RPMI8226 (cell line): ENCODE measurements around the gene DROSHA.
"Not testable (repeated sequence)": the region's sequence is repeated elsewhere in the genome, so short reads cannot be mapped to it uniquely, and the experiment has no call there.

Experiments
- DNase-seq: peaks from one replicate; pipeline ENCODE4 v3.0.0-alpha.2; 2015

DROSHA gene, protein sequence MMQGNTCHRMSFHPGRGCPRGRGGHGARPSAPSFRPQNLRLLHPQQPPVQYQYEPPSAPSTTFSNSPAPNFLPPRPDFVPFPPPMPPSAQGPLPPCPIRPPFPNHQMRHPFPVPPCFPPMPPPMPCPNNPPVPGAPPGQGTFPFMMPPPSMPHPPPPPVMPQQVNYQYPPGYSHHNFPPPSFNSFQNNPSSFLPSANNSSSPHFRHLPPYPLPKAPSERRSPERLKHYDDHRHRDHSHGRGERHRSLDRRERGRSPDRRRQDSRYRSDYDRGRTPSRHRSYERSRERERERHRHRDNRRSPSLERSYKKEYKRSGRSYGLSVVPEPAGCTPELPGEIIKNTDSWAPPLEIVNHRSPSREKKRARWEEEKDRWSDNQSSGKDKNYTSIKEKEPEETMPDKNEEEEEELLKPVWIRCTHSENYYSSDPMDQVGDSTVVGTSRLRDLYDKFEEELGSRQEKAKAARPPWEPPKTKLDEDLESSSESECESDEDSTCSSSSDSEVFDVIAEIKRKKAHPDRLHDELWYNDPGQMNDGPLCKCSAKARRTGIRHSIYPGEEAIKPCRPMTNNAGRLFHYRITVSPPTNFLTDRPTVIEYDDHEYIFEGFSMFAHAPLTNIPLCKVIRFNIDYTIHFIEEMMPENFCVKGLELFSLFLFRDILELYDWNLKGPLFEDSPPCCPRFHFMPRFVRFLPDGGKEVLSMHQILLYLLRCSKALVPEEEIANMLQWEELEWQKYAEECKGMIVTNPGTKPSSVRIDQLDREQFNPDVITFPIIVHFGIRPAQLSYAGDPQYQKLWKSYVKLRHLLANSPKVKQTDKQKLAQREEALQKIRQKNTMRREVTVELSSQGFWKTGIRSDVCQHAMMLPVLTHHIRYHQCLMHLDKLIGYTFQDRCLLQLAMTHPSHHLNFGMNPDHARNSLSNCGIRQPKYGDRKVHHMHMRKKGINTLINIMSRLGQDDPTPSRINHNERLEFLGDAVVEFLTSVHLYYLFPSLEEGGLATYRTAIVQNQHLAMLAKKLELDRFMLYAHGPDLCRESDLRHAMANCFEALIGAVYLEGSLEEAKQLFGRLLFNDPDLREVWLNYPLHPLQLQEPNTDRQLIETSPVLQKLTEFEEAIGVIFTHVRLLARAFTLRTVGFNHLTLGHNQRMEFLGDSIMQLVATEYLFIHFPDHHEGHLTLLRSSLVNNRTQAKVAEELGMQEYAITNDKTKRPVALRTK (N-terminal part only)

DNA sequence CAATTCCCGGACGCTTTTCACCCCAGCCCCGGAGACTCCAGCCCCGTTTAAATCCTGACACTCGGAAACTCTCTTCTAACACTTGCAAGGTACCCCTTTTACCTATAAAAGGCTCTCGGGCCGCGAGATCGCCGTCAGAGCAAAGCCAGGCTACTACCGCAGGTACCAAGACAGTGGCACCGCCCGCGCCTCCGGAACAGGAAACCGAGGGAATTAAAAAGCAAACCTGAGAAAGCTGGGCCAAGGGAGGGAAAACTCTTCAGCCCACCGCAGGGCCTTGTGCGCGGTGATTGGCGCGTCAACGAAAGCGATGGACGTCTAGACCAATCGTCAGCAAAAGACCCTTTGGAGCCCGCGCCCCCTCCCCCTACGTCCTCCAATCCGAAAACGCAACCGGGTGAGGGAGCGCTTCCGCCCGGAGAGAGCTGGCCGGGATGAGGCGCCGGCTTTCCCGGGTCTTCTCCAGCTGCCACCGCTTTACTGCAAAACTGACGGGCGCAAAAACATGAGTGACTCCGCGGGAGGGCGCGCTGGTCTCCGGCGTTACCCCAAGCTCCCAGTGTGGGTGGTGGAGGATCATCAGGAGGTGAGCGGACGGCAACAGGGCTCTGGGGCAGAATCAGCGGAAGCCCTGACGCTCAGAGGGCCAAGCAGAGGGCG lies at the start of gene DROSHA, which contains the start of gene C5orf22:
Gene DROSHA, minus strand, starts transcription at position 206 of the 660 bp plus-strand sequence. CDS start 3,034 bp downstream, outside the sequence.
Gene C5orf22, plus strand, starts transcription at position 414 of the 660 bp plus-strand sequence. Its CDS starts 92 bp downstream, at position 506.
- peak; percentile 95 for DNase-seq

DNA sequence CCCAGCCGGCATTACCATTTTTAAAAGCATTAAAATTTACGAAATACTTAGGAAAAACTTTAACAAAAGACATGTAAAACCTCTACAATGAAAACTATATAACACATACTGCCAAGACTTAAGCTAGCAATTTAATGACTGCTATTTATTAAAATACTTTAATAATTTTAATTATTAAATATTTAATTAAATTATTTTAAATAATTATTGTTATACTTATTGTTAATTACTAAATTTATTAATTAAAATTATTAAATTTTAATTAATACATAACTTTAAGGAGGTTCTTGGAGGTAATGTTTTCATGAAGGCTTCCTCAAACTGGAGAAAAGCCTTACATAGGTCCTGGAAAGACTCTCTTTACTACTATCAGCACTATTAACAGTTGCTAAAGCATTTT lies 47.7 kb upstream of the DROSHA start:
- DNase-seq, result no peak

DNA sequence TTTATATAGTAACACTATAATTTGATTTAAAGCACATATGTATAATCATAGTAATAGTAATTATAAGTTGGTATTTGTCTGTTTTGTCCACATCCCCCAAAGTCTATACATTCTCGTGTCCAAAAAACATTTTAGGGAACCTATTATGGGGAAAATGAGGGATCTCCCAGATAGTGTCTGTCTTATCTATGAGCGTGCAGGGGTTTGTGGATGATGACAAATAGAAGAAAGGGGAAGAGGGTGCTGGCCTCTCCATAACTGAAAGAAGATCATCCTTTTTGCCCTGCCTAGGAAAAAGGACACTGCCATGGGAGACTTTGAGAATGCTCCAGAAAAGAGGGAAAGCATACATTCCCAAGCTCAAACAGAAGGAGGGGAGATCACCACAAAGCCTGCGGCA lies 45.5 kb upstream of the DROSHA start:
- DNase-seq, result no peak

DNA sequence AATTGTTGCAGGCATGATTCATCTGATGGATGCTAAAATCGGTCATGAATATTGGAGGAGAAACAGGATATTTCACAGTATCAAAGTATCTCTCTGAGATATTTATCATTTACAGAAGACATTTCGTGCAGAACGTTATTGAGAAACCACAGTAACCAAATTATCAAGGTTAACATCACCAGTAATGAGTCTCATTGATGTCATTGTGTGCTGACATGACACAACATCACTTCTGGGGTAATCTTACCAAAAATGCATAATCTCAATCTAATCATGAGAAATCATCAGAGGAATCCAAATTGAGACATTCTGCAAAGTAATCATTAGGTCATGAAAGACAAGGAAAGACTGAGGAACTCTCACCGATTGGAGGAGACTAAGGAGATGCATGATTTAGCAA lies 42.9 kb upstream of the DROSHA start:
- DNase-seq, result no peak

DNA sequence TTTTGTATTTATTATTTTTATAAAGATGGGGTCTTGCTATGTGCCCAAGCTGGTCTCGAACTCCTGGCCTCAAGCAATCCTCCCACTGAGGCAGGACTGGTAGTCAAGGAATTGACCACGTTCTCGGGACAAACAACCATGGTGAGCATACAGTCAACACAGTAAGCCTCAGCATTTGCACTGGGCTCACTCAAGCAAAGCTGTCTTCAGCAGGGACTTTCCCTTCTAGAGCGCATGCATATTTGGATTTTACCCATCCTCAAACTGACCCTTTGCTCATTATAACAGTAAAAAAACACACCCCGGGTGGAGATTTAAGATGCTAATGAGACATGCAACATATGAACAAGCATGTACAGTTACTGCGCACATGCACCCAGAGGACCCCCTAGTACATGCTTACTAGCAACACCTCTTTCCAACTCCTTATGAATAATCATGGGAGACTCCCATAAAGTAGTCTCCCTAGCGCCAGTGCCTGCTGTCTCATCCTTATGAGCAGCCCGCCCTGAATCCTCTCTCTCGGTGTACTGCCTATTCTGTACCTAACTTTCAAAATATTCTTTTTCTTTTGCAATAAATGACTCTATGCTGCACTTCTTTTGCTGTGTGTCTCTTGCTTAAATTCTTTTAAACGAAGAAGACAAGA lies 41.7 kb upstream of the DROSHA start:
- no peak for DNase-seq

DNA sequence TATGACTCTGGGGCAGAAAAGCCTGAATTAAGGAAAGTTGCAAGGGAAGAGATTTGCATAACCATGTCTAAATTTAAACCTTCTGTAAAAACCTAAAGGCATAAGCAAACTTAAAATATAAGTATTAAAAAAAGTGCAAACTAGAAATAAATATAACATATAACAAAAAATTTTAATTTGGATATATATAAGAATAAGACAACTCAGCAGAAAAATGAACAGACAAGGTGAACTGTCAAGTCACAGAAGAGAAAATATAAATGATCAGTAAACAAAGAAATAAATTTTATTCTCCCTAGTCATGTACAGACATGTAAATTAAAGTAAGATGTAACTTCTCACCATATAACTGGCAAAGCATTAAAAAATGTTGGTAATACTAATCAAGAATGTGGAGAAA lies 37.2 kb upstream of the DROSHA start:
- no peak for DNase-seq

DNA sequence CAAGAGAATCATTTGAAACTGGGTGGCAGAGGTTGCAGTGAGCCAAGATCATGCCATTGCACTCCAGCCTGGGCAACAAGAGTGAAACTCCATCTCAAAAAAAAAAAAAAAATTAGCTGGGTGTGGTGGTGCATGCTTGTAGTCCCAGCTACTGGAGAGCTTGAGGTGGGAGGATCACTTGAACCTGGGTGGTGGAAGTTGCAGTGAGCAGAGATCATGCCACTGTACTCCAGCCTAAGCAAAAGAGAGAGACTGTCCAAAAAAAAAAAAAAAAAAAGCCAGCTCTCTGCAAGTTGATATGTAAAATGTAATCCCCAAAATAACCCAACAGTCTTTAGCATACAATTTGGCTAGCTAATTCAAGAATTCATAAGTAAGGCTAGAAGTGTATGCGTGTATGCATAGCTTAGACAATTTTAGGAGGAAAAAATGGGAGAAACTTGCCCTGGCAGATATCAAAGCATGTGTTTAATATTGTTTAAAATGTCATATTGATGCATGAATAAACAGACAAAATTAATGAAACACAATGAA lies 36.5 kb upstream of the DROSHA start:
- no peak for DNase-seq

DNA sequence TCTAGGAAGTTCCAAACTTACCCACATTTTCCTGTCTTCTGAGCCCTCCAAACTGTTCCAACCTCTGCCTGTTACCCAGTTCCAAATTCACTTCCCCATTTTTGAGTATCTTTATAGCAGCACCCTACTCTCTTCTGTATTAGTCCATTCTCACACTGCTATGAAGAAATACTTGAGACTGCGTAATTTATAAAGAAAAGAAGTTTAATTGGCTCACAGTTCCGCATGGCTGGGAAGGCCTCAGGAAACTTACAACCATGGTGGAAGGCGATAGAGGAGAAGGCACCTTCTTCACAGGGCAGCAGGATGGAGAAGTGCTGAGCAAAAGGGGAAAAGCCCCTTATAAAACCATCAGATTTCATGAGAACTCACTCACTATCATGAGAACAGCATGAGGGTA lies 34.5 kb upstream of the DROSHA start:
- DNase-seq, result not testable (repeated sequence)

DNA sequence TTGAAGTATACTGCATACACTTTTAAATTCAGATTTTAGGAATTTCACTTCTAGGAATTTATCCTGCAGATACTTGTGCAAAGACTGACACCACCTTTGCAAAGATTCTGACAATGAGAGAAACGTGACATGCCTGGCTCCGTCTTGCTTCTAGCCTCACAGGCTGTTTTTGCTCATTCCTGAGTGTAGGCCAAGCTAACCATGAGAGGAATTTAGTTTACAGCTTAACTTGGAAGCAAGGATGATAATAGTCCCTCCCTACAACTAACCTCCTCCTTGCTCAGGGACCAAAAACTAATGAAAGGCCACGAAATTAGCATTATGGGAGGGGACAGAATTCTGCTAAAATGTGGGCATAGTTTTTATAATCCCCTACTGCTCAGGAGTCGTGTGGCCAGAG lies 31.3 kb upstream of the DROSHA start:
- no peak for DNase-seq

DNA sequence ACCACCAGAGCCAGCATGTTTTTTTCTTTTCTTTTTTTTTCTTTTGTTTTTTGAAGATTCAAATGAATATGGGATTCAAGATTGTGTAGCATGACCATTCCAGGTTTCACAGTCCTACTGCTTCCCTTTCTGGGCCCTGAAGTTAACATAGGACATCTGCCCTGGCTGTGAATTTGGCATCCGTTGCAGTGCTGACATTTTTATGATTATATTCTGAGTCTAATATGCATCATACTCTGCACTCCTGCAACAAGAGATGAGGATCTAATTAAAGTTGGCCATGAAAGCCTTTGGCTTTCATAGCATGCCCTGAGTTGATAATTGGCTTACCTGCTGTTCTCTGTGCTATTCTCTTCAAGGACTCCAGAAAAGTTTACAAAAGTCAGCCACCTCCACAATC lies 30.1 kb upstream of the DROSHA start:
- no peak for DNase-seq

DNA sequence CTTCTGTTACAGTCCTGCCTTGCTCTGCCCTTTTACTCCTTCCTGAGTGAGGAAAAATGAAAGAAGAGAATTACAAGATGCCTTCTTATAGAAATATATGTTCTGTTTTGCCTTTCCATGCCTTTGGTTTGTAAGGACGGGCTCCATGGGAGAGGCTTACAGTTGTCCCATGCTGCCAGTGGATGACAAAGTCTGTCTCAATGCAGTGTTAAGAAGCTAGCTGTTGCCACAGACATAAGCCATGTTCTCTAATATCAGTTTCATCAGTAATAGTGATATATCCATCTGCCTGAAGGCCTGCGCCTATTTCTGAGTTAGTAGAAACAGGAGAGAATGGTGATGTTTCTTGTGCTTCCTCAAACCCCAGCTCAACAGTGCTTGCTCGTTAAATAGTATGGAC lies 28.0 kb upstream of the DROSHA start:
- DNase-seq, result no peak

DNA sequence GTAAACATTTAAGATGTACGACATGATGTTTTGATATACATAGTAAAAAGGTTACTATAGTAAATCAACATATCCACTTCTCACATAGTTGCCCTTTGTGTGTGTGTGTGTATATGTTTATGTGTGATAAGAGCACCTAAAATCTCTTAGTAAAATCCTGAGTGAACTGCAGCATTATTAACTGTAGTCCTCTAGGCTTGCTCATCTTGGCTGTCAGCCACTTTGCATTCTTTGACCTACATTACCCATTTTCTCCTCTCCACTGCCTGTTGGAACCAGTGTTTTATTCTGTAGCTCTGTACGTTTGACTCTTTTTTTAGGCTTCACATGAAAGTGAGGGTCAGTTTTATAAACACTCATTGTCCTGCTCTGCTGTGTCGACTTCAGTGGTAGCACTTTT lies 24.6 kb upstream of the DROSHA start:
- no peak for DNase-seq

DNA sequence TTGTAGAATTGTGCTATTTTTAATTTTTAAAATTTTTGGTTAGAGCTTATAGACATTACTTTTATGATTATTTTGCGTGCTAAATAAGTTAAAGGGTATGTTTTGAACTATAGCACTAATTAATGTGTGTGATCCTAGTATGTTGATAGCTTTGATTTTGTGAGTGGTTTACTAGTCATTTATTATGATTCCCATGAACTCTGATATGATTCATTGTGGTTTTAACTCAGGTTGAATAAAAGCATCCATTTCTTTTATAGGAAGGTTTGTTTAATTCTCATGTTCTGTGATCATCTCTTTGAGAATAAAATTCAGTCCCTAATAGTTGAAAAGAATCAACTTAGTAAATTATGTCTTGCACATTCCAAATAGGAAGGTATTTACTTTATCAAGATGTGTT lies 22.7 kb upstream of the DROSHA start:
- DNase-seq, result no peak

DNA sequence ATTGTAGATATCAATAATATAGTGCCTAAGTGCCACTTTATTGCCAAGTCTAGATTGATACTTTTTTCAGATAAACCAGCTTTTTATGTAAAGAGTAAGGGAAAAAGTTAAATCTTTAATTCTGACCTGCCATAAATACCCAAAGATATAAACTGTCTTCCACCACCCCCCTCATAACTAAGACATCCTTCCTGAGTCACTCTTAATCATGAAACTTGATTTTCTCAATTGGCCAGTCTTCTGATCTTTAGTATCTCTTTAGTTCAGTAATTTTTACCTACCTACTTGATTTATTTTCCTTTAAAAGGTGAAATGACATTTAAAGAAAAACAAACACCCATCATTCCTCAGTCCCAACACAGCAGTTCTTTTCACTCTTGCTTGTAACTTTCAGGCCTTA lies 22.0 kb upstream of the DROSHA start:
- DNase-seq, result no peak

DNA sequence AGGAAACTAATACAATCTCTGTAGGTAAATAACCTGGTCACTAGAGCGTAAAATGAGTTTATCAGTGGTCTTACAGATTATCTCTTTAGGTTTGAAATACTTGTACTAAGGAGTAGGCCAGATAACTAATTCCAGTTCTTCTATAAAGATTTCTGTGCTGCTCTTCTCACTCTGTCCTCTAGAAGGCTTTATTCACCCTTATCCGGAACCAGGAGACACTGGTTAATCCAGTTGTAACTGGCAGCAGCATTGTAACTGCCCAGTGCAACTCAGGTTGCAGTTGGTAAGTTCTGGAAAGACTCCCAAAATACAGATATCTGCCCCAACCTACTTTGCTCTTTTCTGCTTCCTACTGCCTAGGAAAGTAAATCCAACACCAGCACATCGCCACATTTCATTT lies 20.0 kb upstream of the DROSHA start:
- DNase-seq, result no peak

DNA sequence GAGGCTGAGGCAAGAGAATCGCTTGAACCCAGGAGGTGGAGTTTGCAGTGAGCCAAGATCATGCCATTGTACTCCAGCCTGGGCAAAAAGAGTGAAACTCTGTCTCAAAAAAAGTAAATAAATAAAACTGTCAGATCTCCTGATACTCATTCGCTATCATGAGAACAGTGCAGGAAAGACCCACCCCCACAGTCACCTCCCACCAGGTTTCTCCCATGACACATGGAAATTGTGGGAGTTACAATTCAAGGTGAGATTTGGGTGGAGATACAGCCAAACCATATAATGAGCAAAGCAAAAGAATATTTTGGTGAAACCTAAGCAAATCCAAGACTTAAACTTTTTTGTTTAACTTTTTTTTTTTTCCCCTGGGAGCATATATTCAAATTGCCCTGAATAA lies 17.2 kb upstream of the DROSHA start:
- DNase-seq, result not testable (repeated sequence)

DNA sequence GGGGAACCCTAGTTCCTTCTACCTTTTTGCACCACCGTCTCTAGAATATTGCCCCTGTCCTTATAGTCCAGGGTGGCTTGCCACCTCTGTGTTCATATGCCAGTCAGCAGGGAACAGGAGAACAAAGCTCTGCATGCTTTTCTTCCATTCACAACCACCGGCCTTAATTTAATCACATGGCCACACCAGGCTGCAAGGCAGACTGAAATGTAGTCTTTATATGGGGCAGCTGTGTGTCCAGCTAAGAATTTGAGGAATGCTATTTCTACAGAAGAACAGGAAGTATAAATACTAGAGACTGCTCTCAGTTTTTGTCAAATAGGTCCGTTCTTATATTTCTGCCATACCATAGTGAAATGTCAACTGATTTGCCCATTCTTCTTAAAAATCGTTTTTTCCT lies 6.0 kb upstream of the DROSHA start:
- DNase-seq, result no peak

DNA sequence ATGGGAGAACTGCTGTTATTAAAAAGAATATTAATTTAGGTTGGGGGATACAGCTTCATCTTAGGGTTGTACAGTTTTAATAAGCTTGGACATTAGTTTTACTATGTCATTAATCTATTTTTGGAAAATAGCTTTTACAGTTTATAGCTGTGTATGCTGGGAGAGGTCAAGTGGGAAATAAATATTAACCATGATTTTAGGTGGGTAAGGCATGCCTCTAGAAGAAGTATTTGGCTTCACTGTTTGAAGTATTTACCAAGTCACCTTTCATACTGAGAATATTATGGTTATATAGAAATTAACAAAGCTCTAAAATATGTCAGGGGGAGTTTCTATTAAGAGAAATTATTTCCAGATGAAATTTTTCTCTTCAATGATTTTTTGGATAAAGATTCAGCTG lies 5.5 kb upstream of the DROSHA start:
- no peak for DNase-seq

DNA sequence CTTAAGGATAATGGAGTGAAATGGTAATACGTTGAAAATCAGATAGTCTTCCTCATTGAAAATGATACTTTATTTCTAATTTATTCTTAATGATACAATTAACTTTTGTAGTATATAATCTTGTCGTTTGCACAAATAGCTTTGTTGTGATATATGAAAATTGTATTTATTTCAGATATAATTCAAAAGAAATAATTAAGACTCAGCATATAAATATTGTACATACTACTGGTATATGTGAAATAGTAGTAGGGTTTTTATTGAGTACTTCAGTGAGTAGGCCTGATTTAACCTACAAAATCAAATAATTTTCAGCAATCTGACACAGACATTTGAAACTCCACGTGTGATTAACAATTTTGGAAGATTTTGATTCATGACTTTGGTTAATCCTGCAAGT lies 5.0 kb upstream of the DROSHA start:
- no peak for DNase-seq

DNA sequence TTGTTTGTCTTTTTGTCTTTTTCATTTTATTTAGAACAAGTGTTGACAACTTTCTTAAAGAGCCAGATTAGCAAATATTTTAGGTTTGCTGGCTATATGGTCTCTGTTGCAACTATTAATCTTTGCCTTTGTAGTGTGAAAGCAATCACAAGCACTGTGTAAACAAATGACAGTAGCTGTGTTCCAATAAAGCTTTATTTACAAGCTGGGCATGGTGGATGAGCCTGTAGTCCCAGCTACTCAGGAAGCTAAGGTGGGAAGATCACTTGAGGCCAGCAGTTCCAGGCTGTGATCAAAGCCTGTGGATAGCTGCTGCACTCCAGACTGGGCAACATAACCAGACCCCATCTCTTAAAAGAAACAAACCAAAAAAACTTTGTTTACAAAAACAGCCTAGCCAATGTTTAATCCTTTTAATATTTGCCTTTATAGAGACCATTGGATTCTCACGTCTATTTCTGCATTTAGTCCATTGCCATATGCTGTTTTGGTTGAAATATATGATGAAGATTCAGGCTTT lies 2.7 kb upstream of the DROSHA start:
- no peak for DNase-seq

DNA sequence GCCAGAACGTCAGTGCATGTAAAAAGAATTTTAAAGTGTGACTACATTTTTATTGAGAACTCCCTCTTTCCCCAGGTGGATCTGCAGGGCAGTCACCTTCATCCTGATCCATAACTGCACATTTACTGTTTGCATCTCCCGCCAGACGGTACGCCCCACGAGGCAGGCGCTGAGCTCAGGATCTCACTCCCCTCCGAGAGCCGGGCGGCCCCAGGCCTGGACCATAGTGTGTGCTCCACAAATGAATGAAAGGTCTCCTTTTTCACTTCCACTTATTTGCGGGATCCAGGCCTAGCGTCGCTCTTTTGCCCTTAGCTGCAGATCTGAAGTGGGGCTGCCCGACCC lies 378 bp downstream of the DROSHA start:
- DNase-seq, result peak; percentile 32
